HepG2 (cell line): ENCODE results near the gene CAPN13.
A peak's percentile ranks its signal among the peaks of the same experiment; 100 is the strongest.

Experiments
- CBFB ChIP-seq: sonication (generic); formaldehyde crosslinking; IDR thresholded peaks from 2 replicates; pipeline ENCODE4 v1.4.0; 2020; ENCODE audit warnings: missing genetic modification reagents
- TCF7L2 ChIP-seq: IDR thresholded peaks from 2 replicates; pipeline ENCODE4 v1.6.1; 2011; ENCODE audit warnings: mild to moderate bottlenecking, low read depth, low read length, moderate library complexity
- TF ChIP-seq, protein P1 (sequence below): sonication (generic); formaldehyde crosslinking; IDR thresholded peaks from 2 replicates; pipeline ENCODE4 v1.5.0; 2020; ENCODE audit warnings: mild to moderate bottlenecking, missing genetic modification reagents, moderate library complexity

DNA sequence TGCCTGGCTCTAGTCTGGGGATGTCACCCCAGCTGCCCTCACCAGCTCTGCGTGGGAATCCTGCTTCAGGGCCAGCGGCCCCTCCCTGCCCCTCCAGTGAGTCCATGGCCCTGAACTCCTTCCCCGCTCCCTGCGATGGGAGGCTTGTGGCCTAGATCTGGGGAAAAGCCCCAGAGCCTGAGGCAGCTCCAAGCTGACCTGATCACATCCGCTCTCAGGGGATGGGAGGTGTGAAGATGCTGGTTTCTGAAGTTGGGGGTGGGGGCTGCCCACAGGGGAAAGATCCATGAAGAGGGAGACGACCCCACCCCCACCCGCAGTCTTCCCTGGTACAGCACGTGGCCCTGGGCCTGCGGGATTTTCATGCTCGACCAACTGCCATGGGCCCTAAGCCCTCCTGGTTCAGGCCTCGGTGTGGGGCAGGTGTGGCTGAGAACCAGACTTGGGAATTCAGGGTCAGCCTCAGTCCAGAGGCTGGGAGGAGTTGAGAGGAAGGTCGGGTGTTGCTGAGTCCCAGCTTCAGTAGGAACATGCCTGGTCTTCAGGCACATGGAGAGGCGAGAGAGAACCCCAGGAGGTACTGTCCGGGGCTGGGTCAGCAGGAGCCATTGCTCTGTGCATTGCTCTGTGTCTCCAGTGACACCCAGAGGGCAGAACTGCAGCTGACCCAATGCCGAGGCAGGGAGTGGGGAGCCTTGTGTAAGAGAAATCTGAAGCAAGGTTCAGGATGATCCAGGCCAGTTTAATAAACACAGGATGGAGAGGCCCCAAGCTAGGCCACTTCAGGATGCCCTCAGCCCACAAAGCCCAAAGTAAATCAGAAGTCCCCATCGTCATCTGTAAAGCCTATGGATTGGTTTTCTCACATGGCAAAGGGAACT, 115.1 kb downstream of the CAPN13 start:
- TF ChIP-seq TCF7L2 (no peak), CBFB (CRISPR knock-in tag) (no peak)
- TF ChIP-seq, protein P1, sequence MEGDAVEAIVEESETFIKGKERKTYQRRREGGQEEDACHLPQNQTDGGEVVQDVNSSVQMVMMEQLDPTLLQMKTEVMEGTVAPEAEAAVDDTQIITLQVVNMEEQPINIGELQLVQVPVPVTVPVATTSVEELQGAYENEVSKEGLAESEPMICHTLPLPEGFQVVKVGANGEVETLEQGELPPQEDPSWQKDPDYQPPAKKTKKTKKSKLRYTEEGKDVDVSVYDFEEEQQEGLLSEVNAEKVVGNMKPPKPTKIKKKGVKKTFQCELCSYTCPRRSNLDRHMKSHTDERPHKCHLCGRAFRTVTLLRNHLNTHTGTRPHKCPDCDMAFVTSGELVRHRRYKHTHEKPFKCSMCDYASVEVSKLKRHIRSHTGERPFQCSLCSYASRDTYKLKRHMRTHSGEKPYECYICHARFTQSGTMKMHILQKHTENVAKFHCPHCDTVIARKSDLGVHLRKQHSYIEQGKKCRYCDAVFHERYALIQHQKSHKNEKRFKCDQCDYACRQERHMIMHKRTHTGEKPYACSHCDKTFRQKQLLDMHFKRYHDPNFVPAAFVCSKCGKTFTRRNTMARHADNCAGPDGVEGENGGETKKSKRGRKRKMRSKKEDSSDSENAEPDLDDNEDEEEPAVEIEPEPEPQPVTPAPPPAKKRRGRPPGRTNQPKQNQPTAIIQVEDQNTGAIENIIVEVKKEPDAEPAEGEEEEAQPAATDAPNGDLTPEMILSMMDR, result peak; percentile 79
